HEK293T (cell line): ENCODE measurements around the gene RYR3.

Experiments
- CTCF ChIA-PET: fragments of 350-600 bp; formaldehyde crosslinking; extraction: SDS; loops from one replicate; lab custom pipeline; 2021; ENCODE audit warnings: antibody characterized with exemption, inconsistent platforms; lab: Yijun Ruan, JAX
- POLR2A ChIA-PET: fragments of 350-600 bp; formaldehyde crosslinking; extraction: SDS; loops from one replicate; lab custom pipeline; 2020; ENCODE audit warnings: antibody characterized with exemption, inconsistent platforms; lab: Yijun Ruan, JAX
- DNase-seq: peaks from one replicate; pipeline ENCODE4 v3.0.0; 2012; ENCODE audit warnings: mixed read lengths; ENCODE audit errors: extremely low spot score
- ARNT ChIP-seq: fragments of 450-650 bp; IDR thresholded peaks from 2 replicates; pipeline ENCODE4 v1.6.1; 2017; ENCODE audit warnings: mild to moderate bottlenecking
- BHLHE40 ChIP-seq: fragments of 450-650 bp; IDR thresholded peaks from 2 replicates; pipeline ENCODE4 v1.6.1; 2016; ENCODE audit warnings: mild to moderate bottlenecking, moderate library complexity, borderline replicate concordance
- CTBP1 ChIP-seq: fragments of 450-650 bp; IDR thresholded peaks from 2 replicates; pipeline ENCODE4 v1.6.1; 2016; ENCODE audit warnings: borderline replicate concordance
- ELF4 ChIP-seq: fragments of 450-650 bp; IDR thresholded peaks from 2 replicates; pipeline ENCODE4 v1.6.1; 2017; ENCODE audit warnings: antibody characterized with exemption
- FOXA1 ChIP-seq: fragments of 450-650 bp; IDR thresholded peaks from 2 replicates; pipeline ENCODE4 v1.6.1; 2016; ENCODE audit warnings: mild to moderate bottlenecking
- FOXK2 ChIP-seq: fragments of 450-650 bp; IDR thresholded peaks from 2 replicates; pipeline ENCODE4 v1.6.1; 2016; ENCODE audit warnings: mild to moderate bottlenecking
- FOXM1 ChIP-seq: fragments of 450-650 bp; IDR thresholded peaks from 2 replicates; pipeline ENCODE4 v1.6.1; 2017; ENCODE audit warnings: mild to moderate bottlenecking, borderline replicate concordance
- HDGF ChIP-seq: fragments of 450-650 bp; IDR thresholded peaks from 2 replicates; pipeline ENCODE4 v1.6.1; 2017; ENCODE audit warnings: antibody characterized with exemption, borderline replicate concordance
- L3MBTL2 ChIP-seq: fragments of 450-650 bp; conservative IDR thresholded peaks from 2 replicates; pipeline ENCODE4 v1.6.1; 2016; ENCODE audit warnings: mild to moderate bottlenecking
- LEF1 ChIP-seq: fragments of 450-650 bp; IDR thresholded peaks from 2 replicates; pipeline ENCODE4 v1.6.1; 2017; ENCODE audit warnings: mild to moderate bottlenecking, borderline replicate concordance
- NFRKB ChIP-seq: fragments of 450-650 bp; IDR thresholded peaks from 2 replicates; pipeline ENCODE4 v1.6.1; 2016; ENCODE audit warnings: mild to moderate bottlenecking, moderate library complexity
- SP1 ChIP-seq: fragments of 450-650 bp; IDR thresholded peaks from 2 replicates; pipeline ENCODE4 v1.6.1; 2017
- SUZ12 ChIP-seq: fragments of 450-650 bp; IDR thresholded peaks from 2 replicates; pipeline ENCODE4 v1.6.1; 2016; ENCODE audit warnings: mild to moderate bottlenecking
- TARDBP ChIP-seq: fragments of 450-650 bp; IDR thresholded peaks from 2 replicates; pipeline ENCODE4 v1.6.1; 2016
- ZNF384 ChIP-seq: fragments of 450-650 bp; IDR thresholded peaks from 2 replicates; pipeline ENCODE4 v1.6.1; 2016
- TF ChIP-seq, protein P1 (sequence below): fragments of 450-650 bp; IDR thresholded peaks from 2 replicates; pipeline ENCODE4 v1.6.1; 2016

Gene RYR3

DNA sequence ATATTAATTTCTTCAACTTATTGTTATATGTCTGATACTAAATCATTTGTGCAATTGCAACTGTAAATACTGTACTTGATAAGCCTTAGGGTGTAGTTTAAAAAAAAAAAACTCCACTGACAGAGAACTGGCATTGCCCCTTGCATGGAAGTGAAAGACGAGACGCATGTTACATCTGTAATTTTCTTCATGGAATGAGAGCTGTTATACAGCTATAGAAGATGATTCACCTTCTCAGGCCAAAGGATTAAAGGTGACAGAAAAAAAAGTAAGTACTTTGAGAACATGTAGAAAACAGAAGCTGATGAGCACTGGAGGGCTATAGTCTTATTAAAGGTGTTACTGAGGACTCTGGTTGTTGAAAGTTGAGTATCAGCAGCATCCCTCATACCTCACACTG is 16.1 kb downstream of the RYR3 start:
- POLR2A ChIA-PET = no interaction called here
- no peak for DNase-seq
- CTCF ChIA-PET = no interaction called here
- no peak for TF ChIP-seq FOXK2
- no peak for TF ChIP-seq NFRKB
- TF ChIP-seq SUZ12 = no peak
- TF ChIP-seq FOXM1 = no peak
- no peak for TF ChIP-seq FOXA1
- TF ChIP-seq ELF4 = no peak
- TF ChIP-seq HDGF = no peak
- no peak for TF ChIP-seq LEF1
- no peak for TF ChIP-seq CTBP1
- TF ChIP-seq BHLHE40 = no peak
- TF ChIP-seq, protein P1, sequence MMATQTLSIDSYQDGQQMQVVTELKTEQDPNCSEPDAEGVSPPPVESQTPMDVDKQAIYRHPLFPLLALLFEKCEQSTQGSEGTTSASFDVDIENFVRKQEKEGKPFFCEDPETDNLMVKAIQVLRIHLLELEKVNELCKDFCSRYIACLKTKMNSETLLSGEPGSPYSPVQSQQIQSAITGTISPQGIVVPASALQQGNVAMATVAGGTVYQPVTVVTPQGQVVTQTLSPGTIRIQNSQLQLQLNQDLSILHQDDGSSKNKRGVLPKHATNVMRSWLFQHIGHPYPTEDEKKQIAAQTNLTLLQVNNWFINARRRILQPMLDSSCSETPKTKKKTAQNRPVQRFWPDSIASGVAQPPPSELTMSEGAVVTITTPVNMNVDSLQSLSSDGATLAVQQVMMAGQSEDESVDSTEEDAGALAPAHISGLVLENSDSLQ = no peak
- no peak for TF ChIP-seq TARDBP
- no peak for TF ChIP-seq ARNT
- no peak for TF ChIP-seq ZNF384
- no peak for TF ChIP-seq SP1
- TF ChIP-seq L3MBTL2 = no peak

DNA sequence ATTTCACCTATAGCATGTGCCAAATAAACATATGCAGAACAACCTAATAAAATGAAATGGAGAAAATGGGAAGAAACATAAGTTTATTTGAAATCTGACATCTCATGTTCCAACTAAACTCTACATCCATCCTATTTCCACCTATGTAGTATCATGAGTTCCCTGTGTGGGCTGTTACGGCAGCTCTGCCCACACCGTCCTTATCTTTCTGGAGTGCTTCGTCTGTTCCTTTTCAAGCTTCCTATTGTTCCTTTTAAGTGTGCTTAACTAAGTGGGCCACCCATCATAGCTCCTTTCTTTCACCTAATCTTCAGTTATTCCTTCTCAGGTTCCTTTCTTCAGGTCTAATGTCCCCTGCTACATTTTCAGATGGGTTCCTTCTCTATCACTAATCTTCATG is 17.3 kb downstream of the RYR3 start:
- CTCF ChIA-PET = no interaction called here
- no peak for TF ChIP-seq NFRKB
- no peak for TF ChIP-seq BHLHE40
- TF ChIP-seq FOXM1 = no peak
- no peak for TF ChIP-seq HDGF
- TF ChIP-seq ELF4 = no peak
- TF ChIP-seq FOXA1 = no peak
- TF ChIP-seq ARNT = no peak
- TF ChIP-seq FOXK2 = no peak
- no peak for TF ChIP-seq L3MBTL2
- TF ChIP-seq CTBP1 = no peak
- POLR2A ChIA-PET = no interaction called here
- no peak for DNase-seq

DNA sequence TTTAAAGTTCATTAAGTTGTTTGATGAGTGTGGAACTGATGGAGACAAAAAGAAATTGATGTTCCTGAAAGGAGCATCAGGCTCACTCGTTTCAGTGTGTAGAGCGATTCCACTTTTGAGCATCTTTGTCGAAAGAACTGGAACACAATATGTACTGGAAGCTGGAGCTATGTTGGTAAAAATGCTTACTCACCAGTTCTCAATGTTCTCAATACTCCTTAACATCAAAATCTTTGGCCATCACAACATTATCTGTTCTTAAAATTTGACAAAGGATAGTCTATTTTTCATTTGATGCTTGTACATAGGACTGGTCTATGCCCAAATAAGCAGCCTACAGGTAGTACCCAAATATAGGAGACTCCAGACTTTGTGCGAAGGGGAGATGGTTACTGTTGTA is 18.7 kb downstream of the RYR3 start:
- ChIA-PET CTCF (no interaction called here), POLR2A (no interaction called here)
- TF ChIP-seq, protein P1 = no peak
- TF ChIP-seq LEF1 (no peak), ARNT (no peak), L3MBTL2 (no peak), BHLHE40 (no peak), FOXM1 (no peak), ELF4 (no peak), SUZ12 (no peak), FOXA1 (no peak)
- DNase-seq = no peak

DNA sequence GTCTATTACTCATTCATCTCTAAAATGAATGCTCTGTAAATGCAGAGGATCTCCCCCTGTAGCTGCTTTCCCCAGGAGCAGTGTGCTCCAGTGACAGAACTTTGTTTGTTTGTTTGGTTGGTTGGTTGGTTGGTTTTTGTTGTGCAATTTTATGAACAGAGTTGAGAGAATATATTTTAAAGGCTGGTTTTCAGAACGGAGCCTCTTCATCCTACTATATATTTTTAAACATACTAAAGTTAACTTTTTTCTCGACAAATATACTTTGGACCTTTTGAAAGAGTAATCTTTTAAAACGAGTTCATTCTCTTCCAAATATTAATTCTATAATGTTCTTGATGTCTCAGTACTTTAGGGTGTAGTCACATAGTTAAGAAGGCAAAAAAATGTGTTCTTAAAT is 20.2 kb downstream of the RYR3 start:
- DNase-seq = no peak
- ChIA-PET POLR2A (no interaction called here), CTCF (no interaction called here)
- no peak for TF ChIP-seq TARDBP
- no peak for TF ChIP-seq CTBP1
- no peak for TF ChIP-seq FOXA1
- TF ChIP-seq NFRKB = no peak
- TF ChIP-seq L3MBTL2 = no peak
- TF ChIP-seq FOXK2 = no peak
- no peak for TF ChIP-seq ZNF384
- TF ChIP-seq ELF4 = no peak
- TF ChIP-seq SUZ12 = no peak
- no peak for TF ChIP-seq LEF1
- no peak for TF ChIP-seq SP1
- no peak for TF ChIP-seq ARNT
- TF ChIP-seq BHLHE40 = no peak
- TF ChIP-seq, protein P1 = no peak
- TF ChIP-seq FOXM1 = no peak

DNA sequence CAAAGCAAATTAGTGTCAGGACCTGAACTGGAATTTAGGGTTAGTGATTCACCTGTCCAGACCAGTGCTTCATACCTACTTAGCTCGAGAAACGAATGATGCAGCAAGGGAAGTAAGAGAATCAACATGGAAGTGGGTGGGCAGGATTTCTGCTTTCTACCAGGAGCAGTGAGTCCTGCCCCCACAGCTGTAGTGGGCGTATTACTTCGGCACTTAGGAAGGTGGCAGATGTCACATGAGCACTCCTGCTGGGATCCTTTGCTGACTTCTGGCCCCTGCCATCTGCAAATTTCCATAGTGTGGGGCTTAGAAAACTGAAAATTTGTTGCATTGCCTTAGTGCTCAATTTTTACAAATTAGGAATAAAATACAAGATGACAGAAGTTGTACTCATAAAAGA is 31.2 kb downstream of the RYR3 start:
- ChIA-PET POLR2A (no interaction called here), CTCF (no interaction called here)
- TF ChIP-seq SP1 = no peak
- TF ChIP-seq ELF4 = no peak
- no peak for TF ChIP-seq TARDBP
- TF ChIP-seq SUZ12 = no peak
- TF ChIP-seq ARNT = no peak
- TF ChIP-seq CTBP1 = no peak
- no peak for DNase-seq

DNA sequence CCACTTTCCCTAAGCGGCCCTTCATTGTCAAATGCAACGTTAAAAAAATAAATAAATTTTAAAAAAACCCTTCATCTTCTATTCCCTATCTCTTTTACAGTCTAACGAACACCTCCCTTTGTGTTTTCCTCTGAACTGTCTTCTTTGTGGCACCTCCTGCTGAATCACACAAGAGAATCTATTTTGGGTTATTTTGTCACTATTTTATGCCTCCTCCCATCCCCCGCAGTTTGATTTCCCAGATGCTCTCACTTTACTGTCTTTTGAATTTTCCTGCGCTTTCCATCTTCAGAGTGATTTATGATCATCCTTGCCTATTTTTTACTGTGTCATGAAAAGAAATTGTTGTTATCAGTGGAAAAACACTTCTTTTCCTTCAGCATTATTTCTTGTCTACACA is 32.5 kb downstream of the RYR3 start:
- ChIA-PET POLR2A (no interaction called here), CTCF (no interaction called here)
- no peak for DNase-seq
- TF ChIP-seq LEF1 (no peak), CTBP1 (no peak), FOXA1 (no peak), ARNT (no peak), HDGF (no peak), FOXM1 (no peak)
- TF ChIP-seq, protein P1 = no peak
